CD14-positive monocyte (primary cell): ENCODE measurements around the gene RDH5. TPM values are rescaled to one million over a fixed set of nuclear protein-coding genes. Genes with fewer than 3 reads are reported as not detected.
"Not testable (repeated sequence)": the region's sequence is repeated elsewhere in the genome, so short reads cannot be mapped to it uniquely, and the experiment has no call there.

Experiments
- DNase-seq, 3 donors: peaks; one replicate each; pipeline ENCODE4 v3.0.0-alpha.2; 2011 to 2022
- H2AFZ ChIP-seq: 2 replicates; pipeline ENCODE4 v1.6.0; 2012; ENCODE audit warnings: mild to moderate bottlenecking, low read depth, low read length, inconsistent platforms; ENCODE audit not compliant: insufficient read depth, poor library complexity, severe bottlenecking
- H3K27ac ChIP-seq, 2 donors: 1 replicate in 1 of 2; 2 replicates in 1 of 2; pipeline ENCODE4 v1.5.1; 2012 to 2013; ENCODE audit warnings: low read length in 2 of 2, control low read depth in 1 of 2, inconsistent platforms in 1 of 2, low read depth in 1 of 2, mild to moderate bottlenecking in 1 of 2
- H3K27me3 ChIP-seq, 2 donors: one replicate each; pipeline versions ENCODE4 v1.6.0 to v1.6.1; 2011 to 2013; ENCODE audit warnings: low read length in 2 of 2; ENCODE audit not compliant: control insufficient read depth in 2 of 2, insufficient read depth in 2 of 2
- H3K36me3 ChIP-seq, 2 donors: replicated peaks in 1 of 2; 1 replicate in 1 of 2; 2 replicates in 1 of 2; pipeline versions ENCODE4 v1.5.1 to v1.6.1; 2012 to 2013; ENCODE audit warnings: low read length in 2 of 2, control low read depth in 1 of 2, inconsistent platforms in 1 of 2, mild to moderate bottlenecking in 1 of 2; ENCODE audit not compliant: insufficient read depth in 2 of 2, control insufficient read depth in 1 of 2
- H3K4me1 ChIP-seq, 2 donors: 1 replicate in 1 of 2; 2 replicates in 1 of 2; pipeline versions ENCODE4 v1.5.1 to v1.6.1; 2012 to 2013; ENCODE audit warnings: low read length in 2 of 2, control low read depth in 1 of 2, inconsistent platforms in 1 of 2, mild to moderate bottlenecking in 1 of 2, moderate library complexity in 1 of 2; ENCODE audit not compliant: insufficient read depth in 2 of 2, control insufficient read depth in 1 of 2
- H3K4me2 ChIP-seq: replicated peaks from 2 replicates; pipeline ENCODE3; 2012; ENCODE audit warnings: low read length, moderate library complexity, mild to moderate bottlenecking; ENCODE audit not compliant: poor library complexity, severe bottlenecking; ENCODE audit errors: extremely low read depth
- H3K4me3 ChIP-seq, 3 experiments: fragments of 200-600 bp in 1 of 3; sonication (generic) in 1 of 3; replicated peaks in 1 of 3; 1 replicate in 2 of 3; 2 replicates in 1 of 3; pipeline ENCODE4 v1.5.1; 2011 to 2013; ENCODE audit warnings: low read length in 3 of 3, mild to moderate bottlenecking in 3 of 3, control low read depth in 2 of 3, low read depth in 2 of 3, inconsistent platforms in 1 of 3, moderate library complexity in 1 of 3
- H3K79me2 ChIP-seq: 2 replicates; pipeline ENCODE4 v1.6.0; 2012; ENCODE audit warnings: mild to moderate bottlenecking, control low read depth, inconsistent platforms, low read length, moderate library complexity; ENCODE audit not compliant: insufficient read depth
- H3K9ac ChIP-seq: 2 replicates; pipeline ENCODE4 v1.6.0; 2017; ENCODE audit warnings: low read length, mild to moderate bottlenecking; ENCODE audit not compliant: insufficient read depth, poor library complexity, severe bottlenecking
- H3K9me3 ChIP-seq, 2 donors: replicated peaks in 1 of 2; 1 replicate in 1 of 2; 2 replicates in 1 of 2; pipeline versions ENCODE4 v1.5.1 to v1.6.1; 2012 to 2013; ENCODE audit warnings: low read length in 2 of 2, control low read depth in 1 of 2; ENCODE audit not compliant: control insufficient read depth in 1 of 2, insufficient read depth in 1 of 2
- H4K20me1 ChIP-seq: 2 replicates; pipeline ENCODE4 v1.6.0; 2012; ENCODE audit warnings: mild to moderate bottlenecking, low read length, control low read depth, moderate library complexity; ENCODE audit not compliant: insufficient read depth
- H3K27ac Mint-ChIP-seq, 7 donors: one replicate each; pipeline ENCODE4 v1.8.0; 2020; ENCODE audit warnings: mild to moderate bottlenecking in 7 of 7, mixed read lengths in 7 of 7, moderate library complexity in 6 of 7, inconsistent platforms in 2 of 7
- H3K27me3 Mint-ChIP-seq, 3 donors: one replicate each; pipeline ENCODE4 v1.8.0; 2021 to 2022; ENCODE audit warnings: low read depth in 3 of 3, mild to moderate bottlenecking in 3 of 3, mixed read lengths in 3 of 3, moderate library complexity in 3 of 3, inconsistent platforms in 1 of 3
- H3K36me3 Mint-ChIP-seq, 2 donors: one replicate each; pipeline ENCODE4 v1.8.0; 2020; ENCODE audit warnings: mixed read lengths in 2 of 2, inconsistent platforms in 1 of 2, mild to moderate bottlenecking in 1 of 2
- H3K4me1 Mint-ChIP-seq: one replicate; pipeline ENCODE4 v1.8.0; 2020; ENCODE audit warnings: mild to moderate bottlenecking, mixed read lengths
- H3K4me3 Mint-ChIP-seq, 2 donors: one replicate each; pipeline ENCODE4 v1.8.0; 2020; ENCODE audit warnings: mild to moderate bottlenecking in 2 of 2, mixed read lengths in 2 of 2, moderate library complexity in 1 of 2
- H3K9me3 Mint-ChIP-seq, 7 donors: one replicate each; pipeline ENCODE4 v1.8.0; 2020 to 2022; ENCODE audit warnings: mixed read lengths in 7 of 7, mild to moderate bottlenecking in 6 of 7, moderate library complexity in 6 of 7, inconsistent platforms in 2 of 7
- WGBS: methylation state at CpG from one replicate; pipeline ENCODE4 v1.1.5; 2013; ENCODE audit warnings: missing lambda C conversion rate; ENCODE audit not compliant: insufficient coverage; 5-methylcytosine and 5-hydroxymethylcytosine counted together
- intact Hi-C, 2 donors: fragments of 100-400 bp; cut with micrococcal nuclease; formaldehyde crosslinking; loops; one replicate each; pipeline versions ENCODE4 v1.15.0 to v1.15.1; 2023
- polyA plus RNA-seq, 3 donors: library from polyadenylated mRNA; depleted of rRNA in 1 of 3; unstranded in 2 of 3; stranded (reverse) in 1 of 3; fragments of 300-500 nt in 2 of 3; fragments of >200 nt in 1 of 3; fragmentation: Illumina TruSeq in 2 of 3; gene quantifications; 1 replicate in 2 of 3; 2 replicates in 1 of 3; pipeline ENCODE4 v1.2.3, GENCODE V29; 2012 to 2021
- TF ChIP-seq, protein P1 (sequence below): fragments of 200-600 bp; IDR thresholded peaks from one replicate; pipeline ENCODE4 v1.8.0; 2022; ENCODE audit warnings: antibody characterized with exemption, mild to moderate bottlenecking

The RDH5 gene
- polyA plus RNA-seq, 3 donors: 1.2 to 10.4 (median 1.2) TPM

GRCh38 chr12:55755246-55755645 is 35.1 kb downstream of the RDH5 start:
- H3K4me3 ChIP-seq: no peak overlapping the region
- no peak overlapping the region for H3K27ac ChIP-seq
- no peaks in the 10 kb centered on the region for H3K4me1 ChIP-seq
- peaks cover 90 to 91% of the 10 kb centered on the region in 2 donors for H3K36me3 ChIP-seq
- Mint-ChIP-seq H3K27ac (peak overlapping the region in 1 of 7 donors; percentile 42), H3K4me1 (no peaks in the 10 kb centered on the region), H3K36me3 (peaks cover 81 to 88% of the 10 kb centered on the region in 2 donors), H3K4me3 (no peak overlapping the region), H3K9me3 (no peaks in the 10 kb centered on the region), H3K27me3 (peaks cover 0 to 2% (median 0%) of the 10 kb centered on the region in 3 donors)
- DNase-seq: no peak
- WGBS: no CpG with 5 or more reads among the region's 2 CpGs
- H3K9me3 ChIP-seq: no peaks in the 10 kb centered on the region
- TF ChIP-seq, protein P1, sequence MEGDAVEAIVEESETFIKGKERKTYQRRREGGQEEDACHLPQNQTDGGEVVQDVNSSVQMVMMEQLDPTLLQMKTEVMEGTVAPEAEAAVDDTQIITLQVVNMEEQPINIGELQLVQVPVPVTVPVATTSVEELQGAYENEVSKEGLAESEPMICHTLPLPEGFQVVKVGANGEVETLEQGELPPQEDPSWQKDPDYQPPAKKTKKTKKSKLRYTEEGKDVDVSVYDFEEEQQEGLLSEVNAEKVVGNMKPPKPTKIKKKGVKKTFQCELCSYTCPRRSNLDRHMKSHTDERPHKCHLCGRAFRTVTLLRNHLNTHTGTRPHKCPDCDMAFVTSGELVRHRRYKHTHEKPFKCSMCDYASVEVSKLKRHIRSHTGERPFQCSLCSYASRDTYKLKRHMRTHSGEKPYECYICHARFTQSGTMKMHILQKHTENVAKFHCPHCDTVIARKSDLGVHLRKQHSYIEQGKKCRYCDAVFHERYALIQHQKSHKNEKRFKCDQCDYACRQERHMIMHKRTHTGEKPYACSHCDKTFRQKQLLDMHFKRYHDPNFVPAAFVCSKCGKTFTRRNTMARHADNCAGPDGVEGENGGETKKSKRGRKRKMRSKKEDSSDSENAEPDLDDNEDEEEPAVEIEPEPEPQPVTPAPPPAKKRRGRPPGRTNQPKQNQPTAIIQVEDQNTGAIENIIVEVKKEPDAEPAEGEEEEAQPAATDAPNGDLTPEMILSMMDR: no peak
- no peaks in the 10 kb centered on the region for H3K79me2 ChIP-seq
- intact Hi-C loops: no loop called here
- no peak overlapping the region for H3K4me2 ChIP-seq
- no peaks in the 10 kb centered on the region for H4K20me1 ChIP-seq
- no peaks in the 10 kb centered on the region for H3K27me3 ChIP-seq
- no peak overlapping the region for H3K9ac ChIP-seq
- H2AFZ ChIP-seq: no peak overlapping the region

GRCh38 chr12:55757701-55758100 is 37.5 kb downstream of the RDH5 start:
- peak overlapping the region in 2 of 7 donors; percentile 11 to 59 for H3K27ac Mint-ChIP-seq
- Histone ChIP-seq H3K4me1 (no peaks in the 10 kb centered on the region), H3K79me2 (no peaks in the 10 kb centered on the region), H3K9ac (no peak overlapping the region), H3K4me2 (no peak overlapping the region), H3K9me3 (no peaks in the 10 kb centered on the region), H3K4me3 (no peak overlapping the region), H3K27me3 (no peaks in the 10 kb centered on the region), H4K20me1 (no peaks in the 10 kb centered on the region), H3K36me3 (peaks cover 77 to 97% of the 10 kb centered on the region in 2 donors), H3K27ac (no peak overlapping the region), H2AFZ (no peak overlapping the region)
- H3K27me3 Mint-ChIP-seq: peaks cover 0 to 2% (median 0%) of the 10 kb centered on the region in 3 donors
- WGBS: no CpG with 5 or more reads among the region's 2 CpGs
- TF ChIP-seq, protein P1: no peak
- H3K4me1 Mint-ChIP-seq: peaks cover 4% of the 10 kb centered on the region
- H3K9me3 Mint-ChIP-seq: no peaks in the 10 kb centered on the region
- H3K4me3 Mint-ChIP-seq: no peak overlapping the region
- peaks cover 72 to 88% of the 10 kb centered on the region in 2 donors for H3K36me3 Mint-ChIP-seq
- intact Hi-C loops: no loop called here
- no peak for DNase-seq

- H3K27ac ChIP-seq, H3K4me3 ChIP-seq: not testable (repeated sequence)
Observed at GRCh38 chr12:55758575-55758974, 38.4 kb downstream of the RDH5 start.

More at GRCh38 chr12:55758575-55758974, 38.4 kb downstream of the RDH5 start:
- H2AFZ ChIP-seq, H3K4me2 ChIP-seq, H3K27me3 ChIP-seq, H3K4me1 Mint-ChIP-seq, intact Hi-C loops, H3K4me3 Mint-ChIP-seq, H3K79me2 ChIP-seq, H3K9me3 ChIP-seq, H3K27ac Mint-ChIP-seq, H3K9me3 Mint-ChIP-seq, H3K27me3 Mint-ChIP-seq, H3K4me1 ChIP-seq, H3K9ac ChIP-seq, DNase-seq, H4K20me1 ChIP-seq: not testable (repeated sequence)
- WGBS: 100% methylated on average over 2 of the region's 4 CpGs
- H3K36me3 ChIP-seq: peaks cover 76 to 96% of the 10 kb centered on the region in 2 donors
- H3K36me3 Mint-ChIP-seq: peaks cover 67 to 85% of the 10 kb centered on the region in 2 donors
